ENCODE data around the gene DHX9. TPM values are rescaled to one million over a fixed set of nuclear protein-coding genes. Genes with fewer than 3 reads are reported as not detected.

DHX9 gene
- total RNA-seq, 1 experiment from 2014 or later = 180 TPM

- DNase-seq (ENCODE audit: low read depth, low spot score) (no peak), ATAC-seq (no peak)
- Histone ChIP-seq H3K9me3 (ENCODE audit: control insufficient read depth, insufficient read depth, low read depth, low read length) (no peaks in the 10 kb centered on the region), H3K4me3 (ENCODE audit: low read depth in 2 of 2, low read length in 2 of 2) (no peak overlapping the region), H3K27me3 (ENCODE audit: control insufficient read depth, insufficient read depth, low read length) (no peaks in the 10 kb centered on the region), H3K27ac (ENCODE audit: low read length) (no peak overlapping the region), H3K4me1 (ENCODE audit: control insufficient read depth, insufficient read depth, low read length) (peaks cover 10% of the 10 kb centered on the region), H3K36me3 (ENCODE audit: control insufficient read depth, insufficient read depth, low read length) (peaks cover 72% of the 10 kb centered on the region)
- in situ Hi-C loops (cut with HindIII; ENCODE audit: low pct_unique_long_range_greater_than_20kb, low sequenced_read_pairs) (no loop called here), intact Hi-C loops (cut with micrococcal nuclease; ENCODE audit: unreplicated experiment) (no loop called here)
- BruUV-seq (replicated peaks) = TSS peak; percentile 2
- no peak for TF ChIP-seq REST (IDR thresholded peaks at IDR 0.05; ENCODE audit: insufficient read depth in 1 of 2, low read depth in 2 of 2, low read length in 1 of 2)
- no peak for TF ChIP-seq SIN3A (IDR thresholded peaks at IDR 0.05; ENCODE audit: borderline replicate concordance, insufficient read depth, low read depth, low read length)
- no peak for TF ChIP-seq TCF7L2 (IDR thresholded peaks at IDR 0.05; ENCODE audit: low read depth, low read length)
- TF ChIP-seq CTCF (IDR thresholded peaks at IDR 0.05) = no peak
- TF ChIP-seq POLR2AphosphoS5 (IDR thresholded peaks at IDR 0.05; ENCODE audit: low read depth, low read length) = no peak
- ChIA-PET POLR2A (no interaction called here), CTCF (no interaction called here)
These were observed 8.0 kb downstream of the DHX9 start for GRCh38 chr1:182847105-182847504.

GRCh38 chr1:182848736-182849135 is 9.6 kb downstream of the DHX9 start:
- ATAC-seq (no peak), DNase-seq (ENCODE audit: low read depth, low spot score) (no peak)
- no TSS peak for BruUV-seq (replicated peaks)
- intact Hi-C loops (cut with micrococcal nuclease; ENCODE audit: unreplicated experiment) (no loop called here), in situ Hi-C loops (cut with HindIII; ENCODE audit: low pct_unique_long_range_greater_than_20kb, low sequenced_read_pairs) (no loop called here)
- Histone ChIP-seq H3K9me3 (ENCODE audit: control insufficient read depth, insufficient read depth, low read depth, low read length) (no peaks in the 10 kb centered on the region), H3K27ac (ENCODE audit: low read length) (no peak overlapping the region), H3K4me1 (ENCODE audit: control insufficient read depth, insufficient read depth, low read length) (no peaks in the 10 kb centered on the region), H3K36me3 (ENCODE audit: control insufficient read depth, insufficient read depth, low read length) (peaks cover 73% of the 10 kb centered on the region), H3K27me3 (ENCODE audit: control insufficient read depth, insufficient read depth, low read length) (no peaks in the 10 kb centered on the region), H3K4me3 (ENCODE audit: low read depth in 2 of 2, low read length in 2 of 2) (no peak overlapping the region)
- CTCF ChIA-PET = no interaction called here
- POLR2A ChIA-PET = no interaction called here
- no peak for TF ChIP-seq POLR2AphosphoS5 (IDR thresholded peaks at IDR 0.05; ENCODE audit: low read depth, low read length)
- TF ChIP-seq REST (IDR thresholded peaks at IDR 0.05; ENCODE audit: insufficient read depth in 1 of 2, low read depth in 2 of 2, low read length in 1 of 2) = no peak
- no peak for TF ChIP-seq TCF7L2 (IDR thresholded peaks at IDR 0.05; ENCODE audit: low read depth, low read length)
- TF ChIP-seq CTCF (IDR thresholded peaks at IDR 0.05) = no peak
- TF ChIP-seq SIN3A (IDR thresholded peaks at IDR 0.05; ENCODE audit: borderline replicate concordance, insufficient read depth, low read depth, low read length) = no peak

All from Panc1 (cell line).